Activated T-cell treated with anti-CD3 and anti-CD28 coated beads, Interleukin-2, amount 50 U/mL, for 72 hours (primary cell): Measurements from ENCODE around the gene NKAIN2. TPM values are rescaled to one million over a fixed set of nuclear protein-coding genes. Genes with fewer than 3 reads are reported as not detected.
"Not testable (repeated sequence)": the region's sequence is repeated elsewhere in the genome, so short reads cannot be mapped to it uniquely, and the experiment has no call there.

Source experiments
- ATAC-seq, 2 donors: fragments of 150-1000 bp; cut with Tn5 transposase; replicated peaks in 1 of 2; 2 replicates each; pipeline ENCODE4 v1.10.0; 2021; ENCODE audit warnings: moderate library complexity in 2 of 2, mild to moderate bottlenecking in 1 of 2
- DNase-seq, 2 donors: peaks; one replicate each; pipeline ENCODE4 v3.0.0; 2021 to 2022; ENCODE audit warnings: mixed read lengths in 1 of 2
- H3K27ac Mint-ChIP-seq: one replicate; pipeline ENCODE4 v1.8.0; 2022; ENCODE audit warnings: mild to moderate bottlenecking, moderate library complexity, mixed read lengths
- H3K27me3 Mint-ChIP-seq: one replicate; pipeline ENCODE4 v1.8.0; 2022; ENCODE audit warnings: low read depth, mixed read lengths
- H3K36me3 Mint-ChIP-seq, 2 donors: one replicate each; pipeline ENCODE4 v1.8.0; 2022; ENCODE audit warnings: mixed read lengths in 2 of 2, mild to moderate bottlenecking in 1 of 2; ENCODE audit not compliant: insufficient read depth in 2 of 2
- H3K4me1 Mint-ChIP-seq: one replicate; pipeline ENCODE4 v1.8.0; 2022; ENCODE audit warnings: low read depth, mixed read lengths
- H3K4me3 Mint-ChIP-seq, 2 donors: one replicate each; pipeline ENCODE4 v1.8.0; 2022; ENCODE audit warnings: mild to moderate bottlenecking in 2 of 2, mixed read lengths in 2 of 2, moderate library complexity in 2 of 2
- H3K9me3 Mint-ChIP-seq, 2 donors: one replicate each; pipeline ENCODE4 v1.8.0; 2022; ENCODE audit warnings: mixed read lengths in 2 of 2
- total RNA-seq, 2 donors: library from RNA; stranded (reverse); gene quantifications; one replicate each; pipeline ENCODE4 v1.2.3, GENCODE V29; 2022

Gene NKAIN2
- total RNA-seq, 2 donors from 2014 or later = not detected

GRCh38 chr6:123966618-123967017 is 163.0 kb downstream of the NKAIN2 start:
- no peaks in the 10 kb centered on the region for H3K36me3 Mint-ChIP-seq
- H3K4me3 Mint-ChIP-seq = no peak overlapping the region
- no peak for ATAC-seq
- H3K4me1 Mint-ChIP-seq = no peaks in the 10 kb centered on the region
- peaks cover 0 to 3% of the 10 kb centered on the region in 2 donors for H3K9me3 Mint-ChIP-seq
- no peak overlapping the region for H3K27ac Mint-ChIP-seq
- no peaks in the 10 kb centered on the region for H3K27me3 Mint-ChIP-seq
- DNase-seq = no peak

GRCh38 chr6:123967905-123968304 is 164.2 kb downstream of the NKAIN2 start:
- Mint-ChIP-seq H3K4me1 (no peaks in the 10 kb centered on the region), H3K27me3 (no peaks in the 10 kb centered on the region), H3K27ac (no peak overlapping the region), H3K9me3 (peaks cover 0 to 3% of the 10 kb centered on the region in 2 donors), H3K4me3 (no peak overlapping the region), H3K36me3 (no peaks in the 10 kb centered on the region)
- no peak for ATAC-seq
- DNase-seq = no peak

- H3K27me3 Mint-ChIP-seq = no peaks in the 10 kb centered on the region
These were observed 169.1 kb downstream of the NKAIN2 start for GRCh38 chr6:123972600-123973294.

GRCh38 chr6:123980311-123980710 is 176.6 kb downstream of the NKAIN2 start:
- ATAC-seq = no peak
- Mint-ChIP-seq H3K27me3 (no peaks in the 10 kb centered on the region), H3K4me1 (no peaks in the 10 kb centered on the region), H3K4me3 (no peak overlapping the region), H3K27ac (no peak overlapping the region), H3K36me3 (no peaks in the 10 kb centered on the region), H3K9me3 (peaks cover 1 to 4% of the 10 kb centered on the region in 2 donors)
- no peak for DNase-seq

More at GRCh38 chr6:123972600-123973294, 169.1 kb downstream of the NKAIN2 start:
- no peaks in the 10 kb centered on the region for H3K4me1 Mint-ChIP-seq
- ATAC-seq (no peak), DNase-seq (no peak)
- H3K4me3 Mint-ChIP-seq = no peak overlapping the region
- no peak overlapping the region for H3K27ac Mint-ChIP-seq
- H3K36me3 Mint-ChIP-seq = no peaks in the 10 kb centered on the region
- peaks cover 0 to 5% of the 10 kb centered on the region in 2 donors for H3K9me3 Mint-ChIP-seq

GRCh38 chr6:123986938-123987337 is 183.3 kb downstream of the NKAIN2 start:
- Mint-ChIP-seq H3K36me3 (no peaks in the 10 kb centered on the region), H3K4me3 (no peak overlapping the region), H3K27me3 (no peaks in the 10 kb centered on the region), H3K27ac (no peak overlapping the region), H3K9me3 (peaks cover 0 to 1% of the 10 kb centered on the region in 2 donors), H3K4me1 (no peaks in the 10 kb centered on the region)
- ATAC-seq (no peak), DNase-seq (no peak)

GRCh38 chr6:123989918-123990317 is 186.3 kb downstream of the NKAIN2 start:
- not testable (repeated sequence) for H3K4me1 Mint-ChIP-seq, H3K27ac Mint-ChIP-seq, H3K36me3 Mint-ChIP-seq, H3K9me3 Mint-ChIP-seq, H3K4me3 Mint-ChIP-seq, H3K27me3 Mint-ChIP-seq, ATAC-seq, DNase-seq

- no peaks in the 10 kb centered on the region for H3K4me1 Mint-ChIP-seq
- H3K9me3 Mint-ChIP-seq = peaks cover 0 to 2% of the 10 kb centered on the region in 2 donors
- ATAC-seq = no peak
- no peak for DNase-seq
- H3K27me3 Mint-ChIP-seq = no peaks in the 10 kb centered on the region
- H3K27ac Mint-ChIP-seq = no peak overlapping the region
- H3K4me3 Mint-ChIP-seq = no peak overlapping the region
- H3K36me3 Mint-ChIP-seq = no peaks in the 10 kb centered on the region
These were observed 186.7 kb downstream of the NKAIN2 start for GRCh38 chr6:123990376-123990775.

DNA sequence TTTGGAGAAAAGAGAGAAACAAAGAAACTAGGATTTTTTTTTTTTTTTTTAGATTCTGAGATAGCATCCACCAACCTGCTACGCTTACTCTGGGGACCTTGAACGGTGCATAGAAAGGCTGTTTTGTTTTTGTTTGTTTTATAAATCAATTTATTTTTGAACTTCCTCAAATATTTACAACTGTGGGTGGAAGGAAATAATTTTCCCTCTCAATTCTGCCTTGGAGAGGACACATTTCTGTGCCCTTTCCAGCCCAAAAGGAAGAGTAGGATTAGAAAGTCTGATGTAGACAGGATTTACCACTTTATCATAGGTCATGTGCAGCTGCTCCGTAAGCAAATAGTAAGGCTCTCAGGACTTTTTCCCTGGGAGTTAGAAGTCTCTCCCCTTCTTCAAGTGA is 190.5 kb downstream of the NKAIN2 start:
- H3K27ac Mint-ChIP-seq = no peak overlapping the region
- H3K36me3 Mint-ChIP-seq = no peaks in the 10 kb centered on the region
- DNase-seq = no peak
- no peaks in the 10 kb centered on the region for H3K27me3 Mint-ChIP-seq
- no peak overlapping the region for H3K4me3 Mint-ChIP-seq
- no peak for ATAC-seq
- no peaks in the 10 kb centered on the region for H3K4me1 Mint-ChIP-seq
- H3K9me3 Mint-ChIP-seq = peaks cover 0 to 2% of the 10 kb centered on the region in 2 donors

DNA sequence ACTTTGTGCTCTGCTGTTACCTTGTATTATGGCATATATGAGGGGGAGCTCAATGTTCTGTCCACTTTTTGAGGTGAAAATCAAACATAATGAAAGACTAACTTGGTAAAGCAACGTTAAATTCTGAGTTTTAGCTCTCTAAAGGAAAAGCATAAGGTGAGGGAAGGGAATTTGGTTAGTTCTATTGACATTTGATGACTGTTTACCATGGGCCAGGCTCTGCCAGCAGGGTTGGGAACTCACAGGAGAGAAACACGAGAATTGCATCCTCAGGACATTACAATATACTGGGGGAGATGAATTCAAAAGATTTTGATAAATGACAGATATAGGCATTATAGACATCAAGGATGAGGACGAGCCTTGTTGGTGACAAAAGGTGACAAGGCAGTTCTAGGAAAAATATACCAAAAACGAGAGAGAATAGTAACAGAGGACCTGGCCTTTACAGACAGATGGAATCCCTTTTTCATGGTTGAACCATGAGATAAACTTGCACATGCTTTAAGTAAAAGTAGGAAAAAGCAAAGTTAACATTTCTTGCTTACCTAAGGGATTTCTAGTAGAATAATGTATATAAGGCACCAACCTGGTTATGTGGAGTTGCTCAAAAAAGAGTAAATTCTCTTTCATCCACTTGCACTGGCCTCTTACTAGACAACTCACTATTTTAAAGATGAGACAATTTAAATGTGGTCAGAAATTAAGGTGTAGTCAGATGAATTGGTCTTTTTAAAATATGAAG is 191.4 kb downstream of the NKAIN2 start:
- Mint-ChIP-seq H3K9me3 (peaks cover 0 to 2% of the 10 kb centered on the region in 2 donors), H3K4me1 (no peaks in the 10 kb centered on the region)

DNA sequence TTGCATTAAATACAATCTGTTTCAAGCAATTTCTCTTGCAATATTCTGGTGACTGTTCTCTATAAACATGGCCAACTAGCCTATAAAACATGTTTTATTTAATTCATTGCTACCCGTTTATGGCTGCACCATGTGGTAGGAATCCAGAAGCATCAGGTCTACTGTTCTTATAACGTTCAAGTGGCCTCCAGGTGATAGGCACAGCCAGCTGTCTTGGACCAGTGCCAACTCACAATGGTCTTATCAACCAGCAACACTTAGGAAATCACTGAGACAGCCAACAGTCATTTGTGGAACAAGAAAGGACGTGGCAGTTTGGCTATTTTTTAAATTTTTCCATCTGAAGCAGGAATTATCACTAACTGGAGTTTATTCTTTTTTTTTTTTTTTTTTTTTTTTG is 193.6 kb downstream of the NKAIN2 start:
- Mint-ChIP-seq H3K27ac (no peak overlapping the region), H3K9me3 (peaks cover 0 to 2% of the 10 kb centered on the region in 2 donors), H3K36me3 (no peaks in the 10 kb centered on the region), H3K27me3 (no peaks in the 10 kb centered on the region), H3K4me3 (no peak overlapping the region), H3K4me1 (no peaks in the 10 kb centered on the region)
- no peak for ATAC-seq
- DNase-seq = no peak

More for the DNA sequence above, 191.4 kb downstream of the NKAIN2 start:
- no peak overlapping the region for H3K4me3 Mint-ChIP-seq
- no peaks in the 10 kb centered on the region for H3K27me3 Mint-ChIP-seq
- no peak for ATAC-seq
- no peaks in the 10 kb centered on the region for H3K36me3 Mint-ChIP-seq
- H3K27ac Mint-ChIP-seq = no peak overlapping the region
- DNase-seq = no peak

- no peaks in the 10 kb centered on the region for H3K27me3 Mint-ChIP-seq
These were observed 198.9 kb downstream of the NKAIN2 start for GRCh38 chr6:124002377-124003081.

GRCh38 chr6:124007266-124007665 is 203.6 kb downstream of the NKAIN2 start:
- Mint-ChIP-seq H3K36me3 (no peaks in the 10 kb centered on the region), H3K4me3 (no peak overlapping the region), H3K4me1 (no peaks in the 10 kb centered on the region), H3K27me3 (no peaks in the 10 kb centered on the region), H3K9me3 (peaks cover 3 to 4% of the 10 kb centered on the region in 2 donors), H3K27ac (no peak overlapping the region)
- DNase-seq = no peak
- ATAC-seq = no peak

More at GRCh38 chr6:124002377-124003081, 198.9 kb downstream of the NKAIN2 start:
- DNase-seq = no peak
- no peak for ATAC-seq
- no peaks in the 10 kb centered on the region for H3K36me3 Mint-ChIP-seq
- no peaks in the 10 kb centered on the region for H3K4me1 Mint-ChIP-seq
- no peak overlapping the region for H3K4me3 Mint-ChIP-seq
- peaks cover 0 to 3% of the 10 kb centered on the region in 2 donors for H3K9me3 Mint-ChIP-seq
- H3K27ac Mint-ChIP-seq = no peak overlapping the region
